H9 (cell line): Measurements from ENCODE around the gene KRT39. TPM values are rescaled to one million over a fixed set of nuclear protein-coding genes. Genes with fewer than 3 reads are reported as not detected.

Source experiments
- DNase-seq: peaks from one replicate; pipeline ENCODE4 v3.0.0-alpha.2; 2017
- H2AFZ ChIP-seq: one replicate; pipeline ENCODE4 v1.6.1; 2013; ENCODE audit warnings: mild to moderate bottlenecking, low read length, control low read depth, moderate library complexity
- H2AK5ac ChIP-seq: 2 replicates; pipeline ENCODE4 v1.6.1; 2013; ENCODE audit warnings: low read length, control low read depth, mixed read lengths; ENCODE audit not compliant: insufficient read length
- H2BK120ac ChIP-seq: one replicate; pipeline ENCODE4 v1.6.1; 2013; ENCODE audit warnings: low read depth, mild to moderate bottlenecking, low read length, control low read depth, inconsistent platforms; ENCODE audit not compliant: poor library complexity, severe bottlenecking
- H2BK12ac ChIP-seq: 2 replicates; pipeline ENCODE4 v1.6.1; 2013; ENCODE audit warnings: low read length, control low read depth, mixed read lengths, low read depth; ENCODE audit not compliant: insufficient read length
- H2BK15ac ChIP-seq: 2 replicates; pipeline ENCODE4 v1.6.1; 2013; ENCODE audit warnings: low read depth, low read length, control low read depth
- H2BK20ac ChIP-seq: one replicate; pipeline ENCODE4 v1.6.1; 2013; ENCODE audit warnings: low read depth, mild to moderate bottlenecking, low read length, control low read depth, inconsistent platforms; ENCODE audit not compliant: poor library complexity, severe bottlenecking
- H2BK5ac ChIP-seq: 2 replicates; pipeline ENCODE4 v1.6.1; 2013; ENCODE audit warnings: low read length, control low read depth, mixed read lengths; ENCODE audit not compliant: insufficient read length
- H3K14ac ChIP-seq: 2 replicates; pipeline ENCODE4 v1.6.1; 2013; ENCODE audit warnings: low read length, control low read depth; ENCODE audit not compliant: insufficient read depth
- H3K18ac ChIP-seq: 2 replicates; pipeline ENCODE4 v1.6.1; 2013; ENCODE audit warnings: low read depth, mild to moderate bottlenecking, mixed read lengths, low read length, control low read depth; ENCODE audit not compliant: insufficient read length
- H3K23ac ChIP-seq: 2 replicates; pipeline ENCODE4 v1.6.1; 2013; ENCODE audit warnings: low read length, control low read depth, mixed read lengths, low read depth; ENCODE audit not compliant: insufficient read length
- H3K23me2 ChIP-seq: 2 replicates; pipeline ENCODE4 v1.6.1; 2013; ENCODE audit warnings: low read depth, mild to moderate bottlenecking, mixed read lengths, low read length, control low read depth; ENCODE audit not compliant: insufficient read length, poor library complexity, severe bottlenecking
- H3K27ac ChIP-seq: 2 replicates; pipeline ENCODE4 v1.5.1; 2013; ENCODE audit warnings: low read length, control low read depth, mixed read lengths, low read depth; ENCODE audit not compliant: insufficient read length
- H3K27me3 ChIP-seq: 2 replicates; pipeline ENCODE4 v1.6.1; 2013; ENCODE audit warnings: low read length, control low read depth, inconsistent platforms; ENCODE audit not compliant: insufficient read depth
- H3K4ac ChIP-seq: 2 replicates; pipeline ENCODE4 v1.6.1; 2013; ENCODE audit warnings: low read depth, mild to moderate bottlenecking, control low read depth, inconsistent platforms, low read length, moderate library complexity
- H3K4me1 ChIP-seq: 2 replicates; pipeline ENCODE4 v1.6.1; 2013; ENCODE audit warnings: low read length, control low read depth, inconsistent platforms; ENCODE audit not compliant: insufficient read depth
- H3K4me2 ChIP-seq: 2 replicates; pipeline ENCODE4 v1.6.1; 2013; ENCODE audit warnings: low read length, control low read depth, mixed read lengths; ENCODE audit not compliant: insufficient read length, insufficient read depth
- H3K56ac ChIP-seq: 2 replicates; pipeline ENCODE4 v1.6.1; 2013; ENCODE audit warnings: low read depth, mild to moderate bottlenecking, mixed read lengths, low read length, control low read depth; ENCODE audit not compliant: insufficient read length
- H3K79me1 ChIP-seq: 2 replicates; pipeline ENCODE4 v1.6.1; 2013; ENCODE audit warnings: low read depth, mild to moderate bottlenecking, moderate library complexity, low read length, control low read depth, inconsistent platforms; ENCODE audit not compliant: insufficient read depth, poor library complexity, severe bottlenecking
- H3K79me2 ChIP-seq: 2 replicates; pipeline ENCODE4 v1.6.1; 2013; ENCODE audit warnings: low read length, control low read depth, inconsistent platforms; ENCODE audit not compliant: insufficient read depth
- H3K9ac ChIP-seq: 2 replicates; pipeline ENCODE4 v1.6.1; 2013; ENCODE audit warnings: low read length, control low read depth, mixed read lengths; ENCODE audit not compliant: insufficient read length; ENCODE audit errors: extremely low read depth
- H3K9me3 ChIP-seq: one replicate; pipeline ENCODE4 v1.6.1; 2013; ENCODE audit warnings: low read depth, low read length, inconsistent platforms; ENCODE audit not compliant: control insufficient read depth
- H3T11ph ChIP-seq: one replicate; pipeline ENCODE4 v1.6.1; 2013; ENCODE audit warnings: mild to moderate bottlenecking, low read length, control low read depth, inconsistent platforms
- H4K20me1 ChIP-seq: one replicate; pipeline ENCODE4 v1.6.1; 2013; ENCODE audit not compliant: control insufficient read depth, insufficient read length, insufficient read depth
- H4K5ac ChIP-seq: 2 replicates; pipeline ENCODE4 v1.6.1; 2013; ENCODE audit warnings: low read depth, mild to moderate bottlenecking, mixed read lengths, low read length, control low read depth; ENCODE audit not compliant: insufficient read length
- H4K8ac ChIP-seq: replicated peaks from 2 replicates; pipeline ENCODE4 v1.6.1; 2013; ENCODE audit warnings: low read length, control low read depth, mixed read lengths, low read depth; ENCODE audit not compliant: insufficient read length
- H4K91ac ChIP-seq: 2 replicates; pipeline ENCODE4 v1.6.1; 2013; ENCODE audit warnings: low read depth, mild to moderate bottlenecking, moderate library complexity, mixed read lengths, low read length, control low read depth; ENCODE audit not compliant: insufficient read length
- H3K27ac Mint-ChIP-seq, 3 experiments: 2 replicates in 2 of 3; 3 replicates in 1 of 3; pipeline ENCODE4 v1.8.0; 2020 to 2021; ENCODE audit warnings: mixed read lengths in 3 of 3, mild to moderate bottlenecking in 1 of 3, moderate library complexity in 1 of 3
- H3K27me3 Mint-ChIP-seq: 2 replicates; pipeline ENCODE4 v1.8.0; 2021; ENCODE audit warnings: low read depth, mild to moderate bottlenecking, moderate library complexity, mixed read lengths
- H3K36me3 Mint-ChIP-seq, 3 experiments: 2 replicates in 2 of 3; 3 replicates in 1 of 3; pipeline ENCODE4 v1.8.0; 2020 to 2021; ENCODE audit warnings: low read depth in 3 of 3, mixed read lengths in 3 of 3; ENCODE audit not compliant: insufficient read depth in 1 of 3
- H3K4me1 Mint-ChIP-seq, 2 experiments: 2 replicates each; pipeline ENCODE4 v1.8.0; 2020; ENCODE audit warnings: mixed read lengths in 2 of 2
- H3K4me3 Mint-ChIP-seq, 2 experiments: 2 replicates in 1 of 2; 3 replicates in 1 of 2; pipeline ENCODE4 v1.8.0; 2020 to 2021; ENCODE audit warnings: mild to moderate bottlenecking in 2 of 2, mixed read lengths in 2 of 2, moderate library complexity in 1 of 2
- H3K9me3 Mint-ChIP-seq, 2 experiments: 2 replicates in 1 of 2; 3 replicates in 1 of 2; pipeline ENCODE4 v1.8.0; 2020; ENCODE audit warnings: mild to moderate bottlenecking in 2 of 2, mixed read lengths in 2 of 2, moderate library complexity in 1 of 2
- CTCF ChIP-seq: fragments of 200-600 bp; sonication (generic); conservative IDR thresholded peaks from 3 replicates; pipeline ENCODE4 v1.8.0; 2021; ENCODE audit warnings: antibody characterized with exemption, mild to moderate bottlenecking
- whole genome bisulfite sequencing: extraction: QIAGEN DNeasy Blood & Tissue Kit; methylation state at CpG from one replicate; pipeline ENCODE4 v1.1.7; 2013; ENCODE audit warnings: missing lambda C conversion rate, low lambda C conversion rate, mixed read lengths; ENCODE audit not compliant: insufficient read length; ENCODE audit errors: extremely low coverage; 5-methylcytosine and 5-hydroxymethylcytosine counted together
- total RNA-seq: library from RNA; stranded (reverse); gene quantifications from 2 replicates; pipeline ENCODE4 v1.2.1, GENCODE V29; 2021

Gene KRT39
- total RNA-seq, 1 experiment from 2014 or later = not detected

- WGBS = no CpG with 5 or more reads among the region's 6 CpGs
- H2AK5ac ChIP-seq = no peak overlapping the region
- H3K4me2 ChIP-seq = no peak overlapping the region
- Mint-ChIP-seq H3K4me1 (peaks cover 0 to 9% of the 10 kb centered on the region in 2 experiments; a peak in 2 of 4 replicates), H3K27me3 (no peaks in the 10 kb centered on the region; the same call in none of the 2 replicates), H3K4me3 (no peak overlapping the region), H3K36me3 (no peaks in the 10 kb centered on the region), H3K9me3 (peaks cover 0 to 4% of the 10 kb centered on the region in 2 experiments; a peak in 3 of 5 replicates), H3K27ac (no peak overlapping the region)
- H3K4ac ChIP-seq = no peak overlapping the region
- H2BK120ac ChIP-seq = no peak overlapping the region
- H3T11ph ChIP-seq = no peak overlapping the region
- no peaks in the 10 kb centered on the region for H4K20me1 ChIP-seq
- H3K79me2 ChIP-seq = no peaks in the 10 kb centered on the region
- no peaks in the 10 kb centered on the region for H3K27me3 ChIP-seq
- no peak for DNase-seq
- H4K8ac ChIP-seq = no peak overlapping the region
- no peak overlapping the region for H2BK12ac ChIP-seq
- TF ChIP-seq CTCF = no peak
- no peak overlapping the region for H2BK20ac ChIP-seq
- no peak overlapping the region for H2BK15ac ChIP-seq
- no peak overlapping the region for H3K23ac ChIP-seq
- H2AFZ ChIP-seq = no peak overlapping the region
- no peak overlapping the region for H4K5ac ChIP-seq
- H3K4me1 ChIP-seq = no peaks in the 10 kb centered on the region
- no peak overlapping the region for H3K27ac ChIP-seq
- no peak overlapping the region for H4K91ac ChIP-seq
- no peak overlapping the region for H2BK5ac ChIP-seq
- H3K56ac ChIP-seq = no peak overlapping the region
- H3K9me3 ChIP-seq = no peaks in the 10 kb centered on the region
- H3K79me1 ChIP-seq = no peaks in the 10 kb centered on the region
- H3K18ac ChIP-seq = no peak overlapping the region
- H3K9ac ChIP-seq = no peak overlapping the region
- H3K14ac ChIP-seq = no peak overlapping the region
- peaks cover 3% of the 10 kb centered on the region for H3K23me2 ChIP-seq
Measured at GRCh38 chr17:40945414-40945813, 21.3 kb downstream of the KRT39 start.
